NOMO-1 treated with dmso at 0.1 percent for 144 hours (cell line): ENCODE results near the gene SEC16A.

Experiments
- DNase-seq: peaks from one replicate; lab custom pipeline; 2025; ENCODE audit not compliant: unreplicated experiment; lab: John Stamatoyannopoulos, UW

Gene SEC16A

DNA sequence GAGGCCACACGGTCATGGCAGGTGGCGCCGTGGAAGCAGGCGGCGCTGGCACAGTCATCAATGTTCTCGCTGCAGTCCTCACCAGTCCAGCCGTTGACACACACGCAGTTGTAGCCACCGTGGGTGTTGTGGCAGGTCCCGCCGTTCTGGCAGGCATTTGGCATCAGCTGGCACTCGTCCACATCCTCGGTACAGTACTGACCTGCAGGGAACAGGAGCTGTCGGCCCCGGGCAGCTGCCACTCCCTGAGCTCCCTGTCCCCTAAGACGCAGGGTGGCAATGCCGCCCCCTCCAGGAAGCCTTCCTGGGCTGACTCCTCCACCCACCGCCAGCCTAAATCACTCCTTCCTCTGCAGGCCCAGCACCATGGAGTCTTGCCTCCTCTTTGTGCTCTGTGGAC, 35.8 kb upstream of the SEC16A start:
- no peak for DNase-seq

DNA sequence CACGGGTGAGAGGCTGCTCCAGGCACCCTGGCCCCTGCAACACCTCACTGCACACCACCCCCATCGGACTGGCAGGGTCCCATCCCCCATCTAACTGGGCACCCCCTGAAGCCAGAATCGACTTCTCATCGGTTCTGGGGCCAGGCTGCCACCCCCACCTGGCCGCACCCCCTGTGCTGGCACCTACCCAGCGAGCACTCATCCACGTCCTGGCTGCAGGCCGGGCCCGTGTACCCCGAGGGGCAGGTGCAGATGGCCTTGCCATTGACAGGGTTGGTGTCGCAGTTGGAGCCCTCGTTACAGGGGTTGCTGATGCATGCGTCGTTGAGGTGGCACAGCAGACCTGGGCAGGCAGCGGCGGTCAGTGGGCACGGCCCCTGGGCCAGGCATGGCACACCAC, 35.1 kb upstream of the SEC16A start:
- no peak for DNase-seq

DNA sequence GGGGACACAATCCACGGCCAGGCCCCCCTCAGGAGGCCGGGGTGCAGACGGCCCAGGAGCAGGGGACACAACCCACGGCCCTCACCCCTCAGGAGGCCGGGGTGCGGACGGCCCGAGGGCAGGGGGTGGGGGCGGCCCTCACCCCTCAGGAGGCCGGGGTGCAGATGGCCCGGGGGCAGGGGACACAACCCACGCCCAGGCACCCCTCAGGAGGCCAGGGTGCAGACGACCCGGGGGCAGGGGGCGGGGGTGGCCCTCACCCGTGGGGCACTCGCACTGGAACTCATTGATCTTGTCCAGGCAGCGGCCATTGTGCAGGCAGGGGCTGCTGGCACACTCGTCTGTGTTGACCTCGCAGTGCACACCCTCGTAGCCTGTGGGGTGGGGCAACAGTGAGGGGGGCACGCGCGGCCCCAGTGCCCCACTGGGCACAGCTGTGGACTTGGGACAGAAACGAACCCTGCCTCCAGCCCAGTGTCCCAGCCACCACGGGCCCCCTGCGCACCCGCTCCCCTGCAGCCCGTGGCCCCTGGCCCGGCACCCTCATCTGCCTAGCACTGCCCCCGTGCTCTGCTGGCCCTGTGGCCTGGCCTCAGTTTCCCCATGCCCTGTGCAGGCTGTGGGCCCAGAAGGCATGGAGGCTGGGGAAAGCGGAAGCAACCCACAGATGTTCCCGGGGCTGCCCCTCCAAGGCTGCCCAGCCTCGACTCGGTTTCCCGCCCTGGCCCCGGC, 34.3 kb upstream of the SEC16A start:
- no peak for DNase-seq

DNA sequence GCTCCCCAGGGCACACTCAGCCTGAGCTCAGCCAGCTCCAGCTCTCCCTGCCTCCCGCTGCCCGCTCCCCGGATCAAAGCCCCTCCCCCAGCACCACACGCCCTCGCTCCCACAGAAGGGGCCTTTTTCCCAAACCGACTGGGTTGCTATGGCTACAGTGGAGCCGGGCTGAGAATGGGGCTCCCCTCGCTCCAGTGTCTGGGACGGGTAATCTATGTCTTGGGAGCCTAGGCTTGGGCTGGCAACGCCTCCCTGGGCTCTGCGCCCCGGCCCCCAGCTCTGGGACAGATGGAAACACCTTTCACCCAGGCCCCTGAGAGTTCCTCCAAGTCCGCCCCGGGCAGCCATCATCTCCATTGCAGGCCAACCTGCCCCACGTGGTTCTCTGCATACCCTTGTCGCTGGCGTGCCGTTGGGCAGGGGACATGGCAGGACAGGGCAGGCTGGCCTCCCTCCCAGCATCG, 33.4 kb upstream of the SEC16A start:
- DNase-seq = no peak

DNA sequence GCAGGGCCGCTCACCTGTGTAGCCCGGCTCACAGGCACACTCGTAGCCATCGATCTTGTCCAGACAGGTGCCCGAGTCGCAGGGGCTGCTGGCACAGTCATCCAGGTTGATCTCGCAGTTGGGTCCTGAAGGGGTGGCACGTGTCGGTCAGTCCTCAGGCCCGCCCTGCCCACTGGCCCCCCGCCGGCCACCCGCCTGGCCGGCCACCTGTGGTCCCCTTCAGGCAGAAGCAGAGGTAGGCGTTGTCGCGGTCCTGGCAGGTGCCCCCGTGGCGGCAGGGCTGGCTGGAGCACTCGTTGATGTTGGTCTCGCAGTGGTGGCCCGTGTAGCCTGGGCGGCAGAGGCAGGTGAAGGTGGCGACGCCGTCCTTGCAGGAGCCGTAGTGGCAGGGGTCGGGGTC, 32.4 kb upstream of the SEC16A start:
- no peak for DNase-seq

DNA sequence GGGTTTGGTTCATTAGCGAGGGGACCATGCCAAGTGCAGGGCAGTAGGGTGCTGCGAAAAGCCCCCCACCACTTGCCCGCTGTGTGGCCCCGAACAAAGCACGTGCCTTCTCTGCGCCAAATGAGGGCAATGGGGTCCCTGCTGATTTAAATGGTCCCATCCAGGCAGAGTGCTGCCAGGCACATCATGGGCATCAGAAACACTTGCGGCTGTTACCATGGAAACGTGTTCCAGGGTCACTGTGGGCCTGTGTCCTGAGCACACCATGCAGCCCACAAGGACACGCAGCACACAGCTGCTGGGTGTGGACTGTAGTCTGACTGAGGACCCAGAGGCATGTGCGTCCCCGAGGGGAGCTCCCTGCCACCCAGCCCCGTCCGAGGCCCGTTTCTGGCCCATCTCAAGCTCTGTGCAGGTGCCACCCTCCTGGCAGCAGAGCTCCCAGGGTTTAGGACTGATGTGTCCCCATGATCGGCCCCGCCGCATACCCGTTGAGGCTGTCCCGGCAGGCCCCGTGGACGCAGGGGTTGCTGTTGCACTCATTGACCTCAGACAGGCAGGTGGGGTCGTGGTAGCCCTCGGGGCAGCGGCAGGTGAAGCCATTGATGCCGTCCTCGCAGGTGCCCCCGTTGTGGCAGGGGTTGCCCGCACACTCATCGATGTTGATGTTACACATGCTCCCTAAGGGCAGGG, 31.3 kb upstream of the SEC16A start:
- DNase-seq = no peak

DNA sequence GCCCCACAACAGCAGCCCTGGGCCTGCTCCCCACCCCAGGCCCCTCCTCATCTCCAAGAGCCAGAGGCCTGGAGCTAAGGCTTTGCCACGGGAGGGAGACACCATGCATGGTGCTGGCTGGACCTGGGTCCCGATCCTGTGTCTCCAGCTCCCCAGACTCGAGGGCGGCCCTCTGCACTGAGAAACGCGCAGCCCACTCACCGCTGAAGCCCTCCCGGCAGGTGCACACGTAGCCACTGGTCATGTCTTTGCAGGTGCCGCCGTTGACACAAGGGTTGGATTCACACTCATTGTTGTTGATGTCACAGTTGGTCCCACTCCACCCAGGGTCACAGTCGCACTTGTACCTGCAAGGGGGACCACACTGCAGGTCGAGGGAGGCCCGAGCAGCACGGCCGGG, 30.4 kb upstream of the SEC16A start:
- DNase-seq = no peak

DNA sequence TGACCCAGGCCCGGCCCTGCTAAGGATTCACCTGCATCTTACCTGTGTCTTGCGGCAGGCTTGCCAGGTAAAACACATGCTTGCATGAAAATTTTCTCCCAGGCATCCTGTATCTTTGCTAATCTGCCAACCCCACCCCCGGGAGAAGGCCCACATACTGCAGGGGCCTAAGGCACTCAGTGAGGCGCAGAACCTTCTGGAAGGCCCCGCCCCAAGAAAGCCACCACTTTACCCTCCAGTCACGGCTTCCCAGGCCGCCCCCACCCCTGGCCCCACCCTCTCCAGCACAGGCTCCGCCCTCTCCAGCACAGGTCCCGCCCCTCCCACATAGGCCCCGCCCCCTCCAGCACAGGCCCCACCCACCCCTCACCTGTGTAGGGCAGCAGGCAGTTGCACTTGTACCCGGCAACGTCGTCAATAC, 29.8 kb upstream of the SEC16A start:
- no peak for DNase-seq

DNA sequence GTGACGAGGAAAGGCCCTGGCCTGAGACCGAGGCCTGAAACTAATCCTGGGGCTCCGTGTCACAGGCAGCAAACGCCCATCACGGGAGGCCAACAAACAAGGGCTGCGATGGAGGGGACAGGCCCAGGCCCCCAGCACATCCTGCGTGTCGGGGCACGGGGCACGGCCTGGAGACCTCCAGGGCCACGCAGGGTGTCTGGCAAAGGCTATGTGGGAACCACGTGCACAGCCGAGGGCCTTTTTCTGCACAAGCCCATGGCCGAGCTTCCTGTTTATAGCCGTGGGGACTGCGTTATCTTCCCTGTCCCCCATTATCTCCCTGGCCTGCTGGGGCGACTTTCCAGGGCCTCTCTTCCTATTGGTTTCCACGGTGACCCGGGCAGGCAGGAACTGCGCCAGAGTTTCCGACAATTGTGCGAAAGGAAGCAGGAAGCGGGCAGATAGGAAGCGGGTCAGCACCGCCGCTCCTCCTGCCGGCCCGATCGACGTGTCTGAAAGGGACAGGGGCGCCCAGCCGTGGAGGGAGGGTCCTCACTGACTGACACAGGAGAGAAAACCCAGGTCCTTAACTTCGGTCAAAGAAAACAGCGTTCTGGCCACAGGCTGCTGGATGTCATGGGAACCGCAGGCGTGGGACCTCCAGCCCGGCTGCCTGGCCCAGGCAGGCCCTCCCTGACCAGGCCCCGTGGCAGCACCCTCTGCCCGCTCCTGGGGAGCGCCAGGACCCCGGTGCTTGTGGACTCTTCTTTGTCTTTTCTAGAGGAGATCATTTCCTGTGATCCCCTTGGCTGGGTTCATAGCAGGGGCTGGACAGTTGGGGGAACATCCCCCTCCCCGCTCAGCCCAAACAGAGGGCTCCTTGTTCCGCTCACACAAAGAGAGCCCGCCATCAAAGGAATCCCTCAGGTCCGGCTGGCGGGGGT, 29.1 kb upstream of the SEC16A start:
- DNase-seq = no peak

DNA sequence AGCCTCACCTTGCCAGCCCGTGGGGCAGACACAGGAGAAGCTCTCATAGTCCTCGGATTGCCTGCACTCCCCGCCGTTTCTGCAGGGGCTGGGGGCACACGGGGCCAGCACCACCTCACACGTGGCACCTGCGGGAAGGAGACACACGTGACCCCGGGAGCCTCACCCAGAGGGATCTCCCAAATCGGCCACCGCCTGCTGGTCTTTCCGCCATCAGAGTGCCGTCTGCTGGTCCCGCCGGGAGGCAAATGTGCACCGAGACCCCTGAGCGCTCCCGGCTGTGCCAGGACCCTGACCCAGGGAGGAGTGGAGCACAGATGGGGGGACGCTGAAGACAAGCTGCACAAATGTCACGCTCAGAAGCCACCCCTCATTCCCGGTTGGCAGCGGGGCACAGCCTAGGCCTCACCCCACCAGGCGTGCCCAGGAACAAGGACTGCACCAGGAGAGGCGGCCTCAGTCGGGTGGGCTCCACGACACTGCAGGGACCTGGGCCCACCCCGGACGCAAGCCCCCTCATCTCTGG, 28.4 kb upstream of the SEC16A start:
- no peak for DNase-seq

DNA sequence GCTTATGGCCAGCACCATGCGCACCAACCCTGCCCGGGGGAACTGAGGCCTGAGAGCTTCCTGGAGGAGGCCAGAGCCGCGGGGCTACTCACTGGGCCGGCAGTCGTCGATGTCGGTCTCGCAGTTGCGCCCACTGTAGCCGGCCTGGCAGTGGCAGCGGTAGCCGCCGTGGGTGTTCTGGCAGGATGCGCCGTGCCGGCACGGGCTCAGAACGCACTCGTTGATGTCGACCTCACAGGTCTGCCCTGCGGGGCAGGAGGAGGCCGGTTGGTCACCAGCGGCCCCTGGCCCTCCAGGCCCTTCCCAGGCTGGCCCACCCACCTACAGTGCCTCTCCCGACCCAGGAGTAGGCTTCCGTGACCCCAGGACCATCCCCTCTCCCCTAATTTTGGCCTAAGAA, 27.7 kb upstream of the SEC16A start:
- DNase-seq = no peak

DNA sequence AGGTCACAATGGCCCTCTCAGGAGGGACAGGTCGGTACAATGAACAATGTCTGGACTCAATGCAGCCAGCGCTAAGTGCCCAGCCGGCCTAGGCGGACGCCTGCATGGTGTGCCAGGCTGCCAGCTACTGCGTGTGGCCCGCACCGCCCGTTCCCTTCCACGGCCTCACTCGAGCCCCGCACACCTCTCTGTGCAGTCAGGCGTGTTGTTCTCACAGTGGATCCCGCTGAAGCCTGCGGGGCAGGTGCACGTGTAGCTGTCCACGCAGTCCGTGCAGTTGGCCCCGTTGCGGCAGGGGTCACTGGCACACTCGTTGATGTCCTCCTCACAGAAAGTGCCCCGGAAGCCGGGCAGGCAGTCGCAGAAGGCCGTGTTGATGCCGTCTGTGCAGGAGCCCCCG, 26.7 kb upstream of the SEC16A start:
- no peak for DNase-seq

DNA sequence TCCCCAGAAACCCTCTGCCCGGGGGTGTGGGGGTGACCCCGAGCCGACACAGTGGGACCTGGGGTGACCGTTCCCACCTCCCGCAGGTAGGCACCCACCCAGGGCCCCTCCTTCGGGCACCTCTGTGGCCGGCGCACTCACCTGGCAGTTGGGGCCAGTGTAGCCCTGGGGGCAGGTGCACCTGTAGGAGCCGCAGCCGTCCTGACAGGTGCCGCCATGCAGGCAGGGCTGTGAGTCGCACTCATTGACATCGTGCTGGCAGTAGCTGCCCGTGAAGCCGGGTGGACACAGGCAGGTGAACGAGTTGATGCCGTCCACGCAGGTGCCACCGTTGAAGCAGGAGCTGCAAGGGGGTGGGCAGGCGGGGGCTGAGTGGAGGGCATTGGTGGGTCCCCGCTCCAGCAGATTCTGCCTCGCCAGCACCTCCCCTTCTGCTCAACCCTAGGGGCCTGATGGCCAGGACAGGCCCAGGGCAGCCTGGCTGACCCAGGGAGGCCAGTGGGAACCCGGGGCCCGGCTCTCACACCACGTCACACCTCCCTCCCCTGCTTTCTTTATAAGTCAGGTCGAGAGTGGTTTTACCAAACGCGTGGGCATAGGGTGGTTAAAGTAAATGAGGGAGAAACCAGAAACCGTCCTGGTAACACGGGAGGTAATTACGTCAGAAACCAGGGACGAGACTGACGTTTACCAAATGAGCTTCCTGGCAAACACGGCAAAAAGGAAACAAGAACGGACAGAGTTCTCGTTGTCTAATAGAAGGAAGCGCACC, 26.1 kb upstream of the SEC16A start:
- DNase-seq = no peak

DNA sequence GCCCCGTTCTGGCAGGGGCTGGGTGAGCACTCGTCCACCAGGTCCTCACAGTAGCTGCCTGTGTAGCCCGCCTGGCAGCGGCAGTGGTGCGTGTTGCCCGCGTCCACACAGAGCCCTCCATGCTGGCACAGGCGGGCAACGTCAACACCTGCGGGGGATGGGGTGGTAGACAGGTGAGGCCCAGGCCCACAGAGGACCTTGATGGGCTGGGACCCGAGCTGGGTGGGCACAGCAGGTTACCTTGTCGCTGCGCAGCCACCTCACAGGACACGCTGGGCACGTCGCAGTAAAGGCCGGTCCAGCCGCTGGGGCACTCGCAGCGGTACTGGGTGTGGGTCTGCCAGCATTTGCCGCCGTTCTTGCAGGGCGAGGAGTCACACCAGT, 25.1 kb upstream of the SEC16A start:
- no peak for DNase-seq

DNA sequence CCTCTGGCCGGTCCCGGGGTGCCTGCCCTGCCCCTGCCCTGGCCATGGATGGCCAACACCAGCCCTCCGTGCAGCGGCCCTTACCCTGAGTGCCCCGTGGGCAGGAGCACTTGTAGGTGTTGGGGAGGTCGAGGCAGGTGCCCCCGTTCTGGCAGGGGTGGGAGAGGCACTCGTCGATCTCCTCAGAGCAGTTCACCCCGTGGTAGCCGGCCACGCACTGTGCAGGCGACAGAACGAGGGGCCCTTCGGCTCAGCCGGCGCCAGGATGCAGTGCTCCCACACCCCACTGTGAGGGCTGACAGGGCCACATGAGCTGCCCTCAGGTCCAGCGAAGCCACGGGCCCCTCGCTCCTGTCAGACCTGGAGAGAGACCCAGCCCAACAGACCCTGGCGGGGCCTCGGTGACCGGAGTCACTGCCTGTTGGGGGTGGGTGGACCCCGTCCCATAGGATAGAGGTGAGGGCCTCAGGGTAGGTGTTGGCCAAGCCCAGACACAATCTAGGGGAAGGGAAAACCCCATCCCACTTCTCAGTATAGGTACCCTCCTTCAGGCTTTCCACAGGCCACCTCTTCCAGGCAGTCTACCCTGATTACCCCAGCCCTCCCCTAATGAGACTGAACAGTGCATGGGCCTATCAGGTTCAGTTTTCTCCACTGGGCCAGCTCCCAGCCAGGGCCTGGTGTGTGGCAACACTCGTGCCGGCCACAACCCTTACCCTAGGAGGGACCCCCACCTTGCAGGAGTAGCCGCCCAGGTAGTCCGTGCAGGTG, 24.6 kb upstream of the SEC16A start:
- DNase-seq = no peak

DNA sequence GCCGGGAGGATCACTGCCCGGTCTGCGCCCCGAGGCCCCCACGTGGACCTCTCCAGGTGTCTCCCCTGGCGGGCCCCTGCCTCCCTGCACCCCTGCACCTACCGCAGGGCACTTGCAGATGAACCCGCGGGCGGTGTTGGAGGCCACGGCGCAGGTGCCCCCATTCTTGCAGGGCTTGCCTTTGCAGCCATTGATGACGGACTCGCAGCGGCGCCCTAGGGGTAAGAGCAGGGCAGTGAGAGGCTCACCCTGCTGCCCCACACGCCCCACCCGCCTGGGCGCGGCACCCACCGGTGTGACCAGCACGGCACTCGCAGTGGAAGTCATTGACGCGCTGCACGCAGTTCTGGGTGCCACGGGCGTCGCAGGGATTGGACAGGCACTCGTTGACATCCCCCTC, 23.6 kb upstream of the SEC16A start:
- DNase-seq = no peak

DNA sequence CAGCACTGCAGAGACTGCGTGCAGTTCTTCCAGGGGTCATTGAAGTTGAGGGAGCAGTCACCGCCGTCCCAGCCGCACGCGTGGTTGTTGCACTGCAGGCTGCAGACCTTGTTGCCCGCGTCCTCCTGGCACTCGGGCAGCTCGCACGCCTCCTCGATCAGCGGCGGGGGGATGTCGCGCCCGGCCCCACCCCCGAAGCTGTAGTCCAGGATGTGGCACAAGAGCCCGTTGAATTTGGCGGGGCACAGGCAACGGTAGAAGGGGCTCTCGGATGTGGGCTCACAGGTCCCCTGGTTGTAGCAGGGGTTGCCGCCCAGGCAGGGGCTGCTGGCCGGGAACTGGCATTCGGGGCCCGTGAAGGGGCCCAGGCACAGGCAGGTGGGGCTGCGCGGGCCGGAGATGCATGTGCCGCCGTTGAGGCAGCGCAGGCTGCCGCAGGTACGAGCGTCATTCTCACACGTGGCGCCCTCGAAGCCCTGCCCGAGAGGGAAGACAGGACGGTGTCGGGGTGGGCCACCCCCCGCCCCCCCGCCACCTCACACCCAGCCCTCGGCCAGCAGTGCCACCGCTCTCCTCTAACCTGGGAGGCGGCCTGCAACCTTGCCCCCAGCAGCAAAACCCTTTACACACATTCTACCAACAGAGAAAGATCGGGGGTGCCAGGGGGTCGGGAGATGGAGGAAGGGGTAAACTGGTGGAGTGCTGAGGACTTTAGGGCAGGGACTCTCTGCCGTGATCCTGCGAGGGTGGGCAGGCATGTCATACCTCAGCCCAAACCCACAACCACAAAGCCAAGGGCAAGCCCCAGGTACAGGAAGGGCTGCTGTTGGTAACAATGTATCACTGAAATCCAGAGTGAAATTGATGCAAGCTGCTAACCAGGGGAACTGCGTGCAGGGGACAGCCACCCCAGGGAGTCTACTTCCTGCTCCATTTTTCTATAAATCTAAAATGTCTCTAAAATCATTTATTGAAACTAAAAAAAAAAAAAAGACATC, 22.9 kb upstream of the SEC16A start:
- no peak for DNase-seq

DNA sequence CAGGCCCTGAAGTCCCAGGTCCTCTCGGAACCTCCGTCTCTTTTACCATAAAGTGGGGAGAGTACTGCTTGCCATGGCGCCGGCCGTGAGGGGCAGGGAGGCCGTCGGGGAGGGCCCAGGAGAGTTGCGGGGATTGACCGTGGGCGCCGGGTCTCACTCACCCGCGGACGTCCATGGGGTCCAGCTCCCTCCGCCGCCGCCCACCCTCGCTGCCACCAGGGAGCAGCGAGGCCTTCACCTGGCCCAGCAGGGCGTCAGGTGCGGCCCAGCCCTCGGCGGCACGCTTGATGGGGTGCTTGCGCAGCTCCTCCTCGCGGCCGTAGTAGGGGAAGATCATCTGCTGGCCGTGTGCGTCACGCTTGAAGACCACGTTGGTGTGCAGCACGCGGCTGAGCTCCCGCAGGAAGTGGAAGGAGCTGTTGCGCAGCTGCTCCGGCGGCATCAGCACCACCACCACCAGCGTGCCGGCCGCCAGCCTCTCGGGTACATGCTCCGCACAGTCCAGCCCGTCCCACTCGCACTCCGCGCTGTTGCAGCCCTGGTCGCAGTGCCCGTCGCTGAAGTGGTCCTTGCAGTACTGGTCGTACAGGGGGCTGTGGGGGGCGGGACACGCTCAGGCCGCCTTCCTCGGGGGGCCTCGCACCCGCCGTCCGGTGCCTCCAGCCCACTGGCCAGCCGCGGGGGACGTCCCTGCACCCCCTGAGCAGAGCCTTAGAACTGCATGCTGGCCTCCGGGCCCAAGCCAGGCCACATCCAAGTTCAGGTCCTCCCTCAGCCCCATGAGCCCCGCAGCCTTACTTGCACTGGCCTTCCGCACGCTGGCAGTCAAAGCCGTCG, 21.9 kb upstream of the SEC16A start:
- no peak for DNase-seq
